Neural cell (in vitro differentiated cells): ENCODE measurements around the gene SLC35B2. TPM values are rescaled to one million over a fixed set of nuclear protein-coding genes. Genes with fewer than 3 reads are reported as not detected.

Source experiments
- H2AFZ ChIP-seq: fragments of 200-600, 300-800 bp; sonication (generic), shearing (Covaris generic); 2 replicates; pipeline ENCODE4 v1.6.0; 2014; ENCODE audit warnings: low read depth, mild to moderate bottlenecking, antibody characterized with exemption, low read length, moderate library complexity
- H3F3A ChIP-seq: fragments of 200-600 bp; shearing (Covaris generic); 2 replicates; pipeline ENCODE4 v1.6.1; 2016; ENCODE audit warnings: mild to moderate bottlenecking, moderate library complexity, mixed read lengths, antibody characterized with exemption, low read length; ENCODE audit not compliant: insufficient read depth, poor library complexity, severe bottlenecking
- H3K27ac ChIP-seq: fragments of 200-600, 300-800 bp; sonication (generic), shearing (Covaris generic); 2 replicates; pipeline ENCODE4 v1.5.1; 2014; ENCODE audit warnings: mild to moderate bottlenecking, low read length, moderate library complexity
- H3K27me3 ChIP-seq: fragments of 300-800, 200-600 bp; sonication (generic), shearing (Covaris generic); 2 replicates; pipeline ENCODE4 v1.6.0; 2014; ENCODE audit warnings: mild to moderate bottlenecking, low read depth, low read length, moderate library complexity; ENCODE audit not compliant: insufficient read depth
- H3K36me3 ChIP-seq: fragments of 300-800, 200-600 bp; sonication (generic), shearing (Covaris generic); 2 replicates; pipeline ENCODE4 v1.5.1; 2014; ENCODE audit warnings: mild to moderate bottlenecking, antibody characterized with exemption, low read length, moderate library complexity; ENCODE audit not compliant: insufficient read depth
- H3K4me2 ChIP-seq: fragments of 300-800, 200-600 bp; sonication (generic), shearing (Covaris generic); 2 replicates; pipeline ENCODE4 v1.6.0; 2014; ENCODE audit warnings: mild to moderate bottlenecking, low read length
- H3K4me3 ChIP-seq: fragments of 300-800, 200-600 bp; sonication (generic), shearing (Covaris generic); 2 replicates; pipeline ENCODE4 v1.5.1; 2014; ENCODE audit warnings: mild to moderate bottlenecking, low read length, moderate library complexity
- H3K79me2 ChIP-seq: fragments of 200-600 bp; shearing (Covaris generic); replicated peaks from 2 replicates; pipeline ENCODE4 v1.6.0; 2014; ENCODE audit warnings: mild to moderate bottlenecking, low read length, moderate library complexity; ENCODE audit not compliant: insufficient read depth
- H3K9ac ChIP-seq: fragments of 300-800, 200-600 bp; sonication (generic), shearing (Covaris generic); 2 replicates; pipeline ENCODE4 v1.6.1; 2016; ENCODE audit warnings: mild to moderate bottlenecking, low read length, mixed read lengths
- H3K9me2 ChIP-seq: fragments of 200-600 bp; shearing (Covaris generic); 2 replicates; pipeline ENCODE4 v1.6.1; 2016; ENCODE audit warnings: mild to moderate bottlenecking, low read length, mixed read lengths; ENCODE audit not compliant: insufficient read depth
- H3K9me3 ChIP-seq: fragments of 200-600, 300-800 bp; sonication (generic), shearing (Covaris generic); 2 replicates; pipeline ENCODE4 v1.6.1; 2016; ENCODE audit warnings: mild to moderate bottlenecking, mixed run types, low read length, moderate library complexity, mixed read lengths
- H4K20me1 ChIP-seq: fragments of 200-600 bp; shearing (Covaris generic); 2 replicates; pipeline ENCODE4 v1.6.1; 2016; ENCODE audit warnings: mild to moderate bottlenecking, mixed run types; ENCODE audit not compliant: insufficient read depth
- CTCF ChIP-seq: fragments of 450-650 bp; IDR thresholded peaks from 2 replicates; pipeline ENCODE4 v1.5.1; 2014; ENCODE audit warnings: antibody characterized with exemption, mild to moderate bottlenecking, moderate library complexity; ENCODE audit not compliant: poor library complexity, severe bottlenecking
- EP300 ChIP-seq: fragments of 450-650 bp; conservative IDR thresholded peaks from 2 replicates; pipeline ENCODE4 v1.6.1; 2014; ENCODE audit warnings: antibody characterized with exemption, mild to moderate bottlenecking, moderate library complexity; ENCODE audit not compliant: poor library complexity, severe bottlenecking
- EZH2 ChIP-seq: fragments of 200-600, 300-800 bp; shearing (Covaris generic), sonication (generic); IDR thresholded peaks from 2 replicates; pipeline ENCODE4 v1.6.1; 2014; ENCODE audit warnings: antibody characterized with exemption, low read length, borderline replicate concordance, mild to moderate bottlenecking; ENCODE audit not compliant: insufficient read depth, poor library complexity, severe bottlenecking
- MXI1 ChIP-seq: fragments of 450-650 bp; conservative IDR thresholded peaks from 2 replicates; pipeline ENCODE4 v1.6.1; 2014; ENCODE audit warnings: antibody characterized with exemption, mild to moderate bottlenecking; ENCODE audit not compliant: poor library complexity, severe bottlenecking
- POLR2AphosphoS5 ChIP-seq: IDR thresholded peaks from 2 replicates; pipeline ENCODE4 v1.6.1; 2012
- RAD21 ChIP-seq: fragments of 450-650 bp; conservative IDR thresholded peaks from 2 replicates; pipeline ENCODE4 v1.6.1; 2014; ENCODE audit warnings: antibody characterized with exemption, mild to moderate bottlenecking, moderate library complexity
- REST ChIP-seq: IDR thresholded peaks from 2 replicates; pipeline ENCODE4 v1.6.1; 2012; ENCODE audit warnings: borderline replicate concordance
- SMC3 ChIP-seq: fragments of 450-650 bp; conservative IDR thresholded peaks from 2 replicates; pipeline ENCODE4 v1.6.1; 2014; ENCODE audit warnings: antibody characterized with exemption, mild to moderate bottlenecking, moderate library complexity; ENCODE audit not compliant: poor library complexity
- TAF1 ChIP-seq: IDR thresholded peaks from 2 replicates; pipeline ENCODE4 v1.6.1; 2012; ENCODE audit warnings: low read depth
- polyA plus RNA-seq: library from polyadenylated mRNA; depleted of rRNA; stranded (reverse); fragments of >200 nt; gene quantifications from 2 replicates; pipeline ENCODE4 v1.2.3, GENCODE V29; 2014

Gene SLC35B2
- polyA plus RNA-seq, 1 donor from 2014 or later, result 44.5 TPM

- Histone ChIP-seq H3K4me2 (no peak overlapping the region), H2AFZ (no peak overlapping the region), H3K4me3 (no peak overlapping the region), H4K20me1 (no peaks in the 10 kb centered on the region), H3K9ac (no peak overlapping the region), H3K27me3 (no peaks in the 10 kb centered on the region), H3K27ac (no peak overlapping the region), H3K36me3 (no peaks in the 10 kb centered on the region), H3K9me3 (no peaks in the 10 kb centered on the region), H3K79me2 (no peaks in the 10 kb centered on the region), H3F3A (no peaks in the 10 kb centered on the region), H3K9me2 (no peaks in the 10 kb centered on the region)
- TF ChIP-seq MXI1 (no peak), TAF1 (no peak), POLR2AphosphoS5 (no peak), CTCF (no peak), EZH2 (no peak), REST (no peak), RAD21 (no peak), EP300 (no peak), SMC3 (no peak)
Measured at GRCh38 chr6:44285552-44286284, 28.4 kb upstream of the SLC35B2 start.

GRCh38 chr6:44284867-44285266, 27.5 kb upstream of the SLC35B2 start:
- H3K9ac ChIP-seq, result no peak overlapping the region
- H3K27ac ChIP-seq, result no peak overlapping the region
- no peaks in the 10 kb centered on the region for H3F3A ChIP-seq
- no peaks in the 10 kb centered on the region for H3K9me2 ChIP-seq
- no peaks in the 10 kb centered on the region for H3K27me3 ChIP-seq
- H3K9me3 ChIP-seq, result no peaks in the 10 kb centered on the region
- no peaks in the 10 kb centered on the region for H4K20me1 ChIP-seq
- H3K36me3 ChIP-seq, result no peaks in the 10 kb centered on the region
- H2AFZ ChIP-seq, result no peak overlapping the region
- no peak overlapping the region for H3K4me2 ChIP-seq
- TF ChIP-seq EP300 (no peak), POLR2AphosphoS5 (no peak), RAD21 (no peak), MXI1 (no peak), EZH2 (no peak), SMC3 (no peak), CTCF (no peak), REST (no peak), TAF1 (no peak)
- no peak overlapping the region for H3K4me3 ChIP-seq
- H3K79me2 ChIP-seq, result no peaks in the 10 kb centered on the region
